Retinal pigment epithelial cell (primary cell): ENCODE measurements around the gene RNF169.

ENCODE experiments used
- DNase-seq: peaks from one replicate; pipeline ENCODE4 v3.0.0-alpha.2; 2010; ENCODE audit warnings: low read depth
- H3K4me3 ChIP-seq: 2 replicates; pipeline ENCODE4 v1.5.1; 2011; ENCODE audit warnings: mild to moderate bottlenecking, low read length, control low read depth, moderate library complexity
- CTCF ChIP-seq: conservative IDR thresholded peaks from 2 replicates; pipeline ENCODE4 v1.5.1; 2011; ENCODE audit warnings: low read depth, low read length, control low read depth, inconsistent platforms

RNF169 gene

GRCh38 chr11:74770456-74770855 lies 21.8 kb downstream of the RNF169 start:
- H3K4me3 ChIP-seq = no peak overlapping the region
- TF ChIP-seq CTCF = no peak
- DNase-seq = no peak

- no peak for DNase-seq
- TF ChIP-seq CTCF = no peak
- no peak overlapping the region for H3K4me3 ChIP-seq
Measured at GRCh38 chr11:74771139-74771538, 22.5 kb downstream of the RNF169 start.

- TF ChIP-seq CTCF = no peak
- H3K4me3 ChIP-seq = no peak overlapping the region
- DNase-seq = no peak
Measured at GRCh38 chr11:74773476-74773875, 24.8 kb downstream of the RNF169 start.

GRCh38 chr11:74775762-74776161 lies 27.1 kb downstream of the RNF169 start:
- DNase-seq = no peak
- TF ChIP-seq CTCF = no peak

GRCh38 chr11:74776546-74776945 lies 27.9 kb downstream of the RNF169 start:
- DNase-seq = no peak
- no peak for TF ChIP-seq CTCF

More at GRCh38 chr11:74775762-74776161, 27.1 kb downstream of the RNF169 start:
- H3K4me3 ChIP-seq = no peak overlapping the region

GRCh38 chr11:74777038-74777437 lies 28.4 kb downstream of the RNF169 start:
- H3K4me3 ChIP-seq = no peak overlapping the region
- no peak for TF ChIP-seq CTCF
- no peak for DNase-seq

More at GRCh38 chr11:74776546-74776945, 27.9 kb downstream of the RNF169 start:
- no peak overlapping the region for H3K4me3 ChIP-seq

GRCh38 chr11:74777877-74778276 lies 29.2 kb downstream of the RNF169 start:
- H3K4me3 ChIP-seq = no peak overlapping the region
- no peak for TF ChIP-seq CTCF
- DNase-seq = no peak
